Measurements from ENCODE around the gene FRMD3. TPM values are rescaled to one million over a fixed set of nuclear protein-coding genes. Genes with fewer than 3 reads are reported as not detected.

The FRMD3 gene
- total RNA-seq, 1 donor from 2014 or later = 0.59 TPM

GRCh38 chr9:83334320-83334719 is 203.9 kb downstream of the FRMD3 start:
- peaks cover 3% of the 10 kb centered on the region for H3K36me3 Mint-ChIP-seq (ENCODE audit: low read depth, unreplicated experiment)
- no peak overlapping the region for H3K4me3 Mint-ChIP-seq (ENCODE audit: unreplicated experiment)
- peak; percentile 85 for TF ChIP-seq CTCF (IDR thresholded peaks at IDR 0.05; ENCODE audit: unreplicated experiment)
- H3K27me3 Mint-ChIP-seq (ENCODE audit: unreplicated experiment) = no peaks in the 10 kb centered on the region
- no peaks in the 10 kb centered on the region for H3K4me1 Mint-ChIP-seq (ENCODE audit: unreplicated experiment)
- peak; percentile 82 for DNase-seq (ENCODE audit: low spot score)
- no peaks in the 10 kb centered on the region for H3K9me3 Mint-ChIP-seq (ENCODE audit: unreplicated experiment)
- no peak overlapping the region for H3K27ac Mint-ChIP-seq (ENCODE audit: unreplicated experiment)

DNA sequence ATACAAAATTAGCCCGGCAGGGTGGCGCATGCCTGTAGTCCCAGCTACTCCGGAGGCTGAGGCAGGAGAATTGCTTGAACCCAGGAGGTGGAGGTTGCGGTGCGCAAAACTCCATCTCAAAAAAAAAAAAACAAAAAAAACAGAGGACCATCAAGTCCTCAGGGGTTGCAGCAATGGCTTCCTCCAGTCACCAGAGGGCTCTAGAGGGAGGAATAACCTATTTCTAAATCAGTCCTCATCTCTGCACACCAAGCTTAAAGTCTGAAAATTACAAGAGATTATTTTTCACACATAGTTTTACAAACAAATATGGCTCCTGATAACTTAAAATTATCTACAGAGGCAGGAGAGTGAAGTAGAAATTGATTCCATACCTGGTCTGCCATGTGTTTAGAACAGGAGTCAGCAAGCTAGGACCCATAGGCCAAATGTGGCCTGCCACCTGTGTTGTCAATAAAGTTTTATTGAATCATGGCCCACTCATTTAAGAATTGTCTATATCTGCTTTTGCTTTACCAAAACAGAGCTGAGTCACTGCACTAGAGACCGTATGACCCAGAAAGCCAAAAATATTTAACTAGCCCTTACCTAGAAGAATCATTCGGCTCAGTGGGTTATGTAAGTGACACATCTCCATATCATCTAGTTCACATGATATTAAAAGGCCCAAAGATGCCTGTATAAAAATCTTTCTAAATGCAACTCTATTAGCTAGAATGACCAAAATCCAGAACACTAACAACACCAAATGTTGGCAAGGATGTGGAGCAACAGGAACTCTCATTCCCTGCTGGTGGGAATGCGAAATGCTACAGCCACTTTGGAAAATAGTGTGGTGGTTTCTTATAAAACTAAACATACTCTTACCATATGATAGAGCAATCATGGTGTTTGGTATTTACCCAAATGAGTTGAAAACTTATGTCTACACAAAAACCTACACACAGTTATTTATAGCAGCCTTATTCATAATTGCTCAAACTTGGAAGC is 207.7 kb downstream of the FRMD3 start:
- DNase-seq (ENCODE audit: low spot score) = no peak
- Mint-ChIP-seq H3K27ac (ENCODE audit: unreplicated experiment) (no peak overlapping the region), H3K36me3 (ENCODE audit: low read depth, unreplicated experiment) (peaks cover 3% of the 10 kb centered on the region), H3K9me3 (ENCODE audit: unreplicated experiment) (no peaks in the 10 kb centered on the region), H3K27me3 (ENCODE audit: unreplicated experiment) (no peaks in the 10 kb centered on the region), H3K4me1 (ENCODE audit: unreplicated experiment) (no peaks in the 10 kb centered on the region), H3K4me3 (ENCODE audit: unreplicated experiment) (no peak overlapping the region)
- no peak for TF ChIP-seq CTCF (IDR thresholded peaks at IDR 0.05; ENCODE audit: unreplicated experiment)

- H3K4me1 Mint-ChIP-seq (ENCODE audit: unreplicated experiment) = no peaks in the 10 kb centered on the region
- H3K36me3 Mint-ChIP-seq (ENCODE audit: low read depth, unreplicated experiment) = no peaks in the 10 kb centered on the region
- H3K27me3 Mint-ChIP-seq (ENCODE audit: unreplicated experiment) = no peaks in the 10 kb centered on the region
- H3K27ac Mint-ChIP-seq (ENCODE audit: unreplicated experiment) = no peak overlapping the region
- no peak for DNase-seq (ENCODE audit: low spot score)
- H3K9me3 Mint-ChIP-seq (ENCODE audit: unreplicated experiment) = no peaks in the 10 kb centered on the region
- no peak for TF ChIP-seq CTCF (IDR thresholded peaks at IDR 0.05; ENCODE audit: unreplicated experiment)
- H3K4me3 Mint-ChIP-seq (ENCODE audit: unreplicated experiment) = no peak overlapping the region
Observed at GRCh38 chr9:83327750-83328622, 210.2 kb downstream of the FRMD3 start.

GRCh38 chr9:83327323-83327722 is 210.9 kb downstream of the FRMD3 start:
- H3K9me3 Mint-ChIP-seq (ENCODE audit: unreplicated experiment) = no peaks in the 10 kb centered on the region
- DNase-seq (ENCODE audit: low spot score) = no peak
- no peaks in the 10 kb centered on the region for H3K27me3 Mint-ChIP-seq (ENCODE audit: unreplicated experiment)
- H3K4me3 Mint-ChIP-seq (ENCODE audit: unreplicated experiment) = no peak overlapping the region
- no peaks in the 10 kb centered on the region for H3K4me1 Mint-ChIP-seq (ENCODE audit: unreplicated experiment)
- no peak for TF ChIP-seq CTCF (IDR thresholded peaks at IDR 0.05; ENCODE audit: unreplicated experiment)
- no peaks in the 10 kb centered on the region for H3K36me3 Mint-ChIP-seq (ENCODE audit: low read depth, unreplicated experiment)
- H3K27ac Mint-ChIP-seq (ENCODE audit: unreplicated experiment) = no peak overlapping the region
